H1 (cell line): ENCODE measurements around the gene SYNGR4. TPM values are rescaled to one million over a fixed set of nuclear protein-coding genes. Genes with fewer than 3 reads are reported as not detected.
A peak's percentile ranks its signal among the peaks of the same experiment; 100 is the strongest.

ENCODE experiments used
- CTCF ChIA-PET: fragments of 300-600 bp; sonication (Branson Sonifier 250); formaldehyde crosslinking; loops from one replicate; lab custom pipeline; 2021; ENCODE audit not compliant: partially characterized antibody; lab: Charles Lee
- POLR2A ChIA-PET: fragments of 300-600 bp; sonication (Branson Sonifier 250); formaldehyde crosslinking; loops from one replicate; lab custom pipeline; 2021; ENCODE audit warnings: inconsistent platforms; ENCODE audit not compliant: partially characterized antibody; lab: Charles Lee
- DNase-seq, 2 experiments: peaks; one replicate each; pipeline versions ENCODE4 v3.0.0 to v3.0.0-alpha.2; 2010 to 2022; ENCODE audit warnings: low spot score in 2 of 2, low read depth in 1 of 2, mixed read lengths in 1 of 2
- FAIRE-seq: peaks from 2 replicates; lab custom pipeline; 2011; peaks lifted over from hg19 to GRCh38; lab: Jason Lieb, UNC
- H2AFZ ChIP-seq: 2 replicates; pipeline ENCODE4 v1.8.1; 2012; ENCODE audit warnings: low read length, inconsistent platforms
- H2AK5ac ChIP-seq: 2 replicates; pipeline ENCODE4 v1.6.1; 2013; ENCODE audit warnings: low read depth, low read length
- H2BK120ac ChIP-seq: replicated peaks from 2 replicates; pipeline ENCODE3; 2013; ENCODE audit warnings: low read depth, low read length, inconsistent platforms
- H2BK12ac ChIP-seq: 2 replicates; pipeline ENCODE4 v1.6.1; 2013; ENCODE audit warnings: low read depth, low read length
- H2BK15ac ChIP-seq: 2 replicates; pipeline ENCODE4 v1.6.1; 2013; ENCODE audit warnings: low read length
- H2BK20ac ChIP-seq: 2 replicates; pipeline ENCODE4 v1.6.1; 2013; ENCODE audit warnings: low read length
- H2BK5ac ChIP-seq: 2 replicates; pipeline ENCODE4 v1.6.1; 2013; ENCODE audit warnings: low read depth, low read length
- H3K14ac ChIP-seq: 2 replicates; pipeline ENCODE4 v1.6.1; 2013; ENCODE audit warnings: inconsistent platforms; ENCODE audit not compliant: insufficient read length
- H3K18ac ChIP-seq: 2 replicates; pipeline ENCODE4 v1.6.1; 2013; ENCODE audit warnings: low read length; ENCODE audit errors: extremely low read depth
- H3K23ac ChIP-seq: 2 replicates; pipeline ENCODE4 v1.6.1; 2013; ENCODE audit warnings: inconsistent platforms; ENCODE audit not compliant: insufficient read length
- H3K23me2 ChIP-seq: 2 replicates; pipeline ENCODE4 v1.6.1; 2013; ENCODE audit warnings: low read depth, low read length
- H3K27ac ChIP-seq: 2 replicates; pipeline ENCODE4 v1.6.1; 2011; ENCODE audit warnings: low read depth, low read length, inconsistent platforms
- H3K27me3 ChIP-seq, 4 experiments: replicated peaks in 1 of 4; 1 replicate in 1 of 4; 2 replicates in 3 of 4; pipeline versions ENCODE4 v1.6.1 to v1.8.1; 2011 to 2013; ENCODE audit warnings: low read length in 3 of 4, mild to moderate bottlenecking in 3 of 4, inconsistent platforms in 2 of 4, mixed read lengths in 2 of 4, moderate library complexity in 1 of 4; ENCODE audit not compliant: control insufficient read depth in 3 of 4, insufficient read depth in 3 of 4; ENCODE audit errors: extremely low read depth in 1 of 4
- H3K36me3 ChIP-seq, 4 experiments: 2 replicates each; pipeline versions ENCODE4 v1.6.1 to v1.8.1; 2011 to 2013; ENCODE audit warnings: mild to moderate bottlenecking in 4 of 4, low read length in 3 of 4, moderate library complexity in 2 of 4, control low read depth in 1 of 4, inconsistent platforms in 1 of 4; ENCODE audit not compliant: insufficient read depth in 4 of 4, control insufficient read depth in 2 of 4
- H3K4ac ChIP-seq: replicated peaks from 2 replicates; pipeline ENCODE3; 2013; ENCODE audit warnings: low read length, low read depth, mixed read lengths, inconsistent platforms; ENCODE audit not compliant: insufficient read length
- H3K4me1 ChIP-seq, 4 experiments: replicated peaks in 1 of 4; 1 replicate in 1 of 4; 2 replicates in 3 of 4; pipeline versions ENCODE4 v1.6.1 to v1.8.1; 2011 to 2013; ENCODE audit warnings: low read length in 3 of 4, inconsistent platforms in 2 of 4, mixed read lengths in 1 of 4; ENCODE audit not compliant: insufficient read depth in 4 of 4, control insufficient read depth in 3 of 4
- H3K4me2 ChIP-seq, 2 experiments: 2 replicates each; pipeline versions ENCODE4 v1.6.1 to v1.8.1; 2011 to 2013; ENCODE audit warnings: low read depth in 2 of 2, low read length in 2 of 2, control low read depth in 1 of 2, inconsistent platforms in 1 of 2, mild to moderate bottlenecking in 1 of 2; ENCODE audit not compliant: insufficient read depth in 1 of 2
- H3K4me3 ChIP-seq, 4 experiments: fragments of 200-600, 300-600 bp in 1 of 4; sonication (generic), shearing (Covaris generic), sonication (Bioruptor Twin) in 1 of 4; 2 replicates each; pipeline versions ENCODE4 v1.5.1 to v1.8.1; 2011 to 2016; ENCODE audit warnings: low read length in 4 of 4, low read depth in 3 of 4, control low read depth in 2 of 4, inconsistent platforms in 2 of 4, mild to moderate bottlenecking in 2 of 4, mixed read lengths in 1 of 4, moderate library complexity in 1 of 4; ENCODE audit not compliant: insufficient read depth in 2 of 4; ENCODE audit errors: extremely low read depth in 1 of 4
- H3K56ac ChIP-seq: replicated peaks from 2 replicates; pipeline ENCODE3; 2013; ENCODE audit warnings: low read depth, mild to moderate bottlenecking, mixed read lengths, low read length, inconsistent platforms; ENCODE audit not compliant: insufficient read length
- H3K79me1 ChIP-seq: 2 replicates; pipeline ENCODE4 v1.6.1; 2013; ENCODE audit warnings: low read depth, low read length, control low read depth
- H3K79me2 ChIP-seq, 2 experiments: 2 replicates each; pipeline versions ENCODE4 v1.6.1 to v1.8.1; 2012 to 2013; ENCODE audit warnings: low read length in 2 of 2, mild to moderate bottlenecking in 2 of 2, inconsistent platforms in 1 of 2; ENCODE audit not compliant: insufficient read depth in 2 of 2, control insufficient read depth in 1 of 2
- H3K9ac ChIP-seq, 4 experiments: replicated peaks in 1 of 4; 1 replicate in 1 of 4; 2 replicates in 3 of 4; pipeline versions ENCODE4 v1.6.1 to v1.8.1; 2011 to 2013; ENCODE audit warnings: low read depth in 3 of 4, low read length in 3 of 4, control low read depth in 2 of 4, mild to moderate bottlenecking in 2 of 4, moderate library complexity in 2 of 4, inconsistent platforms in 1 of 4; ENCODE audit errors: extremely low read depth in 1 of 4
- H3K9me3 ChIP-seq, 2 experiments: 2 replicates each; pipeline versions ENCODE4 v1.6.1 to v1.8.1; 2012 to 2013; ENCODE audit warnings: mild to moderate bottlenecking in 2 of 2, moderate library complexity in 2 of 2, control low read depth in 1 of 2, inconsistent platforms in 1 of 2, low read depth in 1 of 2, low read length in 1 of 2, mixed read lengths in 1 of 2; ENCODE audit not compliant: insufficient read depth in 2 of 2
- H4K20me1 ChIP-seq, 2 experiments: replicated peaks in 1 of 2; 2 replicates each; pipeline versions ENCODE3 to v1.8.1; 2011 to 2013; ENCODE audit warnings: inconsistent platforms in 2 of 2, low read length in 2 of 2, mild to moderate bottlenecking in 1 of 2; ENCODE audit not compliant: insufficient read depth in 2 of 2, control insufficient read depth in 1 of 2
- H4K5ac ChIP-seq: 2 replicates; pipeline ENCODE4 v1.6.1; 2013; ENCODE audit warnings: low read length, low read depth, mixed read lengths, inconsistent platforms; ENCODE audit not compliant: insufficient read length
- H4K8ac ChIP-seq: 2 replicates; pipeline ENCODE4 v1.8.0; 2013; ENCODE audit warnings: mild to moderate bottlenecking, moderate library complexity, low read length, inconsistent platforms; ENCODE audit not compliant: insufficient read depth; ENCODE audit errors: extremely low read depth
- H4K91ac ChIP-seq: replicated peaks from 2 replicates; pipeline ENCODE3; 2013; ENCODE audit warnings: low read length, mixed read lengths, inconsistent platforms; ENCODE audit not compliant: insufficient read length
- CHD2 ChIP-seq: IDR thresholded peaks from 2 replicates; pipeline ENCODE4 v1.6.1; 2012; ENCODE audit warnings: low read length, improper control_type of control experiment
- PHF8 ChIP-seq: fragments of 200-600 bp; sonication (generic); conservative IDR thresholded peaks from 2 replicates; pipeline ENCODE4 v1.7.1; 2012; ENCODE audit warnings: low read depth, mild to moderate bottlenecking, inconsistent platforms, low read length, moderate library complexity
- POLR2A ChIP-seq, 2 experiments: IDR thresholded peaks; 1 replicate in 1 of 2; 2 replicates in 1 of 2; pipeline ENCODE4 v1.6.1; 2011; ENCODE audit warnings: low read depth in 2 of 2, low read length in 2 of 2, mild to moderate bottlenecking in 2 of 2; ENCODE audit errors: control extremely low read depth in 1 of 2
- SAP30 ChIP-seq: fragments of 300-600 bp; sonication (generic); IDR thresholded peaks from 2 replicates; pipeline ENCODE4 v1.7.1; 2012; ENCODE audit warnings: low read length, moderate library complexity, mild to moderate bottlenecking, inconsistent platforms; ENCODE audit not compliant: insufficient read depth, insufficient replicate concordance
- TAF7 ChIP-seq: optimal IDR thresholded peaks from 2 replicates; pipeline ENCODE3; 2011; ENCODE audit warnings: low read depth, mild to moderate bottlenecking, inconsistent platforms, low read length, moderate library complexity, borderline replicate concordance
- YY1 ChIP-seq: IDR thresholded peaks from 2 replicates; pipeline ENCODE4 v1.6.1; 2011; ENCODE audit warnings: low read depth, mild to moderate bottlenecking, low read length
- WGBS, 2 experiments: shearing (Covaris generic) in 1 of 2; methylation state at CpG; one replicate each; pipeline versions ENCODE4 v1.1.6 to v1.1.7; 2013 to 2015; ENCODE audit warnings: low lambda C conversion rate in 2 of 2, mixed read lengths in 2 of 2, inconsistent platforms in 1 of 2, low coverage in 1 of 2, missing lambda C conversion rate in 1 of 2; ENCODE audit not compliant: insufficient replicate concordance in 2 of 2, insufficient coverage in 1 of 2, insufficient read length in 1 of 2; ENCODE audit errors: extremely low coverage in 1 of 2, missing lambda C conversion rate in 1 of 2; 5-methylcytosine and 5-hydroxymethylcytosine counted together
- polyA plus RNA-seq, 7 experiments: library from polyadenylated mRNA; depleted of rRNA in 3 of 7; stranded (reverse) in 5 of 7; unstranded in 2 of 7; fragments of >200 nt in 5 of 7; fragments of 200-250 nt in 2 of 7; gene quantifications; 1 replicate in 5 of 7; 2 replicates in 1 of 7; 4 replicates in 1 of 7; pipeline versions ENCODE4 v1.2.1 to v1.2.3, GENCODE V29; 2011 to 2013; ENCODE audit warnings: missing spikeins in 2 of 7, mixed read lengths in 2 of 7
- total RNA-seq: library from RNA; stranded (reverse); fragmentation: NEBNext Ultra II Directional; extraction: Animal tissue kit (Norgen Biotek cat#: 25700); gene quantifications from 2 replicates; pipeline ENCODE4 v1.2.1, GENCODE V29; 2021

Gene SYNGR4
- total and polyA plus RNA-seq, 2 of the 8 experiments (the other 6 are each of a cell fraction or from before 2014, with no cell fraction given): 0.41 TPM; not detected in 1

DNA sequence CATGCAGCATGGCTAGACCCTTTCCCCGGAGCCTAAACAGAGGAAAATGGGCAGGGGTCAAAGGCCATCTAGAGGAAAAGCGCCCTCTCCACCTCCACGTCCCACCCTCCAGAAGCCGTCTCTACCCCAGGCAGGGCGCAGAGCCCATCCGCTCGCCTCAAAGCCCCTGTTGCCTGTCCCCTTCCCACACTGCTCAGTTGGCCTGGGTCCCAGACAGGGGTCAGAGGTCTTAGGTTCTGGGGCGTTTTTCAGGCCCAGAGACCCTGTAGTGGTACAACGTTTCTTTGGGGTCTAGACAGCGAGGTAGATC lies 712 bp upstream of the SYNGR4 start:
- peak overlapping the region; percentile 96 for H3K18ac ChIP-seq
- no peak overlapping the region for H2BK15ac ChIP-seq
- H3K4me1 ChIP-seq: peaks cover 0 to 5% (median 4%) of the 10 kb centered on the region in 4 experiments; a peak in 4 of 7 replicates
- peak overlapping the region; percentile 77 for H4K91ac ChIP-seq
- H3K9me3 ChIP-seq: no peaks in the 10 kb centered on the region
- peak overlapping the region; percentile 84; the same call in 1 of the 2 replicates for H2AK5ac ChIP-seq
- no peak overlapping the region for H2AFZ ChIP-seq
- peak overlapping the region; percentile 71 to 91 (median 82) for H3K9ac ChIP-seq
- H4K8ac ChIP-seq: peak overlapping the region; percentile 91
- peak overlapping the region; percentile 58 for H3K4ac ChIP-seq
- ChIA-PET POLR2A (interaction anchor here (0.8 to 3.1 kb wide), 15 partner anchors 9 to 116 kb away, joined by 3 to 27 read pairs (median 5); partner anchors contain the start of genes GRIN2D, GRWD1 and KDELR1), CTCF (interaction anchor here (0.9 to 2.6 kb wide), 10 partner anchors 9 to 106 kb away, joined by 3 to 12 read pairs (median 4); partner anchors contain the start of gene KDELR1)
- no peak overlapping the region for H3K23ac ChIP-seq
- H2BK20ac ChIP-seq: no peak overlapping the region
- H3K79me2 ChIP-seq: no peaks in the 10 kb centered on the region
- peak overlapping the region; percentile 80 for H3K27ac ChIP-seq
- peak overlapping the region; percentile 18 for H2BK120ac ChIP-seq
- H2BK12ac ChIP-seq: peak overlapping the region; percentile 87
- 6% methylated on average over 7 of the region's 10 CpGs; no CpG with 5 or more reads in 1 of the 2 experiments for WGBS, 2 experiments
- H3K14ac ChIP-seq: no peak overlapping the region
- no peaks in the 10 kb centered on the region for H4K20me1 ChIP-seq
- H3K4me3 ChIP-seq: peak overlapping the region; percentile 44 to 90 (median 72)
- H3K79me1 ChIP-seq: no peaks in the 10 kb centered on the region
- peak overlapping the region; percentile 77 to 97 for H3K4me2 ChIP-seq
- no peaks in the 10 kb centered on the region for H3K36me3 ChIP-seq
- peaks cover 7% of the 10 kb centered on the region for H3K23me2 ChIP-seq
- peak overlapping the region; percentile 88 for H3K56ac ChIP-seq
- peaks cover 0 to 10% (median 2%) of the 10 kb centered on the region in 4 experiments; a peak in 2 of 7 replicates for H3K27me3 ChIP-seq
- TF ChIP-seq SAP30: peak; percentile 63
- TF ChIP-seq YY1: no peak
- peak; percentile 29; the same call in 1 of the 2 replicates for TF ChIP-seq PHF8
- peak; percentile 40 for TF ChIP-seq TAF7
- TF ChIP-seq POLR2A (IDR thresholded peaks at IDR 0.05; ENCODE audit: control extremely low read depth in 1 of 2, low read depth in 2 of 2, low read length in 2 of 2): peak in 1 of 2 experiments; percentile 70; a peak in 1 of 3 replicates
- TF ChIP-seq CHD2: no peak
- DNase-seq: no peak
- no peak for FAIRE-seq
- H4K5ac ChIP-seq: peak overlapping the region; percentile 71
- peak overlapping the region; percentile 92 for H2BK5ac ChIP-seq
